ENCODE results near the gene BEND7.

Gene BEND7

DNA sequence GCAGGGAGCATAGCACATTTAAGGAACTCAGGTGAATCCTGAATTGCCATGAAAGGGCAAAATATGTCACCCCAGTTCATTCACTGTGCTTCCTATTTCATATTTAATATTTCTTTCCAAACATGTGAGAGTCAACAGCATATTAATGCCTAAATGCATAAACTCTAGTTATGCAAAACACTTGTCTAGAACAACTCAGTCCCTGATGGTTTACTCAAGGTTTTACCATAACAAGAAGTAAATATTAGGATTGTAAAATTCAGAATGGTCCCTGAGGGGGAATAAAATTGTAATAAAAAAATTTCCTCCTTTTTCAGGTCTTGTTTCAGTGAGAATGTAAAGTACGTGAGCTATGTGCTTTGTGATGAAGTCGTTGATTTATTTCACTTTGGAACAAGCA, 129.1 kb downstream of the BEND7 start:
- no peak for DNase-seq (ENCODE audit: low spot score)
- no peak for TF ChIP-seq CTCF (IDR thresholded peaks at IDR 0.05; ENCODE audit: extremely low read depth, insufficient read depth, missing control alignments)
- in situ Hi-C loops (cut with MboI; ENCODE audit: low pct_unique_long_range_greater_than_20kb, low sequenced_read_pairs, unreplicated experiment) = no loop called here

DNA sequence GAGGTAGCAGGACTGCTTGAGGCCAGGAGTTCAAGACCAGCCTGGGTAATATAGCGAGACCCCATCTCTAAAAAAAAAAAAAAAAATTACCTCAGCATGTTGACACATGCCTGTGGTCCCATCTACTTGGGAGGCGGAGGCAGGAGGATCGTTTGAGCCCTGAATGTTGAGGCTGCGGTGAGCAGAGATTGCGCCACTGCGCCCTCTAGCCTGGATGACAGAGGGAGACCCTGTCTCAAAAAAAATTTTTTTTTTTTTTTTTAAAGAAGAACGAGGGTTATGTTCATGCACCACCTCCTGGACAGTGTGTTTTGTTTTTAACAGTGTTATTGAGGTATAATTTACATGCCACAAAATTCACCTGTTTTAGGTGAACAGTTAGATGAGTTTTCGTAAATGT, 129.6 kb downstream of the BEND7 start:
- DNase-seq (ENCODE audit: low spot score) = no peak
- in situ Hi-C loops (cut with MboI; ENCODE audit: low pct_unique_long_range_greater_than_20kb, low sequenced_read_pairs, unreplicated experiment) = no loop called here
- TF ChIP-seq CTCF (IDR thresholded peaks at IDR 0.05; ENCODE audit: extremely low read depth, insufficient read depth, missing control alignments) = no peak

DNA sequence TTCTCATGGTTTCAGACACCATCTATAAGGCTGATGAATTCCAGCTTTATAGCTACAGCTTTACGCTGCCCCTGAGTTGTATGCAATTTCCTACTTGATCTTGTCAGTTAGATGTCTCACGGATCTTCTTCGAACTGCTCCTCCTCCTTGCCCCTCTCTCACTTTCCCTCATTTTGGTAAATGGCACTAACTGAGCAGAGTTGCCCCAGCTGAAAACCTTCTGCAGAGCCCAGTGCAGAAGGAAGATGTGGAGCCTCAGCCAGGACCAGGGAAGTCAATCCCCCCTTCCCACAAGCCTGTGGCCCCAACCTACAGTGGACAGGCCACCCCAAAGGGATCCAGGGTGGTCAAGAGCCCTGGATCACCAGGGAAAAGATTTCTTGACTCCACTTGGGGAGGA, 131.8 kb downstream of the BEND7 start:
- DNase-seq (ENCODE audit: low spot score) = no peak
- in situ Hi-C loops (cut with MboI; ENCODE audit: low pct_unique_long_range_greater_than_20kb, low sequenced_read_pairs, unreplicated experiment) = no loop called here
- TF ChIP-seq CTCF (IDR thresholded peaks at IDR 0.05; ENCODE audit: extremely low read depth, insufficient read depth, missing control alignments) = no peak

- no peak for TF ChIP-seq CTCF (IDR thresholded peaks at IDR 0.05; ENCODE audit: extremely low read depth, insufficient read depth, missing control alignments)
- DNase-seq (ENCODE audit: low spot score) = no peak
- in situ Hi-C loops (cut with MboI; ENCODE audit: low pct_unique_long_range_greater_than_20kb, low sequenced_read_pairs, unreplicated experiment) = no loop called here
These were observed 132.4 kb downstream of the BEND7 start for GRCh38 chr10:13396369-13396768.

DNA sequence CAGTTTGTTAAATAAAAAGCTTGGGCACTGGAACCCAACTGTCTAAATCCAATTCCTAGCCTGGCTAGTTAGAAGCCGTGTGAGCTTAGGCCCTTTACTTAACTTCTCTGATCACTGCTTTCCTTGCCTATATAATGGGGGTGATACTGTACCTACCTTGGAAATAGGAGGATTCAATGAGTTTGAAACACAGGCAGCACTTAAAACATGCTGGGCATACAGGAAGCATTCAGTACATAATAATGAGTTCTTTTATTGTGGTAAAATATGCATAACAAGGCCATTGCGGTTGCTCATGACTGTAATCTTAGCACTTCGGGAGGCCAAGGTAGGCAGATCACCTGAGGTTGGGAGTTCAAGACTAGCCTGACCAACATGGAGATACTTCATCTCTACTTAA, 133.3 kb downstream of the BEND7 start:
- DNase-seq (ENCODE audit: low spot score) = no peak
- in situ Hi-C loops (cut with MboI; ENCODE audit: low pct_unique_long_range_greater_than_20kb, low sequenced_read_pairs, unreplicated experiment) = no loop called here

DNA sequence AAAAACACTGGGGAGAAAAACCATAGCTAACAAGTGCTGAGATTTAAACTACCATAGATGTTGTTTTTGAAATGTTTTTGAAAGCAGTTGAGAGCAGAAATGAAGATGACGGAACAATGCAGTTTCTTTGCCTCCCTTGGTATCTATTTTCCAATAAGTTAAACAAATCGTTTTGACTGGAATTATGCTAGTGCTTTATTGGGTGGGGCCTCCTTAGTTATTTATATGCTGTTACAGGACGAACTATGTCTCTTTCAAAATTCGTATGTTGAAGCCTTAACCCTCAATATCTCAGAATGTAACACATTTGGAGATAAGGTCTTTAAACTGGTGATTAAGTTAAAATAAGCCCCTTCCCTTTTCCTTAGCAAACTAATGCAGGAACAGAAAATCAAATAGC, 135.2 kb downstream of the BEND7 start:
- no peak for TF ChIP-seq CTCF (IDR thresholded peaks at IDR 0.05; ENCODE audit: extremely low read depth, insufficient read depth, missing control alignments)
- in situ Hi-C loops (cut with MboI; ENCODE audit: low pct_unique_long_range_greater_than_20kb, low sequenced_read_pairs, unreplicated experiment) = no loop called here
- DNase-seq (ENCODE audit: low spot score) = no peak

More for the DNA sequence above, 133.3 kb downstream of the BEND7 start:
- no peak for TF ChIP-seq CTCF (IDR thresholded peaks at IDR 0.05; ENCODE audit: extremely low read depth, insufficient read depth, missing control alignments)

DNA sequence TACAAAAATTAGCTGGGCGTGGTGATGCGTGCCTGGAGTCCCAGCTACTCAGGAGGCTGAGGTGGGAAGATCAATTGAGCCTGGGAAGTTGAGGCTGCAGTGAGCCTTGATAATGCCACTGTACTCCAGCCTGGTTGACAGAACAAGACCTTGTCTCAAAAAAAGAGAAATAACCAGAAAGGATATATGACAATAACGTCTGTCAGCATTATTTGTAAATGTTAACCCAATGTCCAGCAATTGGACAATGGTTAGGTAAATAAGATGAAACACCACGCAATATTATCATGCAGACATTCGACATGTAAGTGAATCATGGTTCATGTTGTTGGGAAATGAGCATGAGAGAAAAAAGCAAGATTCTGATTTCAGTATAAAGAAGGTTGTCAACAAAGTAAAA, 136.1 kb downstream of the BEND7 start:
- in situ Hi-C loops (cut with MboI; ENCODE audit: low pct_unique_long_range_greater_than_20kb, low sequenced_read_pairs, unreplicated experiment) = no loop called here
- no peak for DNase-seq (ENCODE audit: low spot score)
- no peak for TF ChIP-seq CTCF (IDR thresholded peaks at IDR 0.05; ENCODE audit: extremely low read depth, insufficient read depth, missing control alignments)
